ENCODE data around the gene NPLOC4.

NPLOC4 gene

GRCh38 chr17:81549826-81550225 lies 87.1 kb downstream of the NPLOC4 start:
- Histone ChIP-seq H3K27me3 (ENCODE audit: control insufficient read depth, insufficient read depth, low read length, poor library complexity, severe bottlenecking) (no peaks in the 10 kb centered on the region), H3K36me3 (ENCODE audit: control insufficient read depth, insufficient read depth, low read length) (peaks cover 20% of the 10 kb centered on the region), H3K4me1 (ENCODE audit: control insufficient read depth, insufficient read depth, low read length) (peaks cover 11% of the 10 kb centered on the region), H3K4me3 (ENCODE audit: insufficient read depth, low read depth, low read length) (no peak overlapping the region), H3K9me3 (ENCODE audit: control insufficient read depth, low read length) (no peaks in the 10 kb centered on the region), H3K27ac (ENCODE audit: insufficient read depth, low read depth, low read length, poor library complexity, severe bottlenecking) (no peak overlapping the region)
- WGBS, 2 experiments: 92 to 95% methylated on average over 8 of the region's 8 CpGs

- H3K36me3 ChIP-seq (ENCODE audit: control insufficient read depth, insufficient read depth, low read length): peaks cover 20% of the 10 kb centered on the region
- no peak overlapping the region for H3K27ac ChIP-seq (ENCODE audit: insufficient read depth, low read depth, low read length, poor library complexity, severe bottlenecking)
- WGBS, 2 experiments: 93 to 96% methylated on average over 16 of the region's 16 CpGs
- H3K27me3 ChIP-seq (ENCODE audit: control insufficient read depth, insufficient read depth, low read length, poor library complexity, severe bottlenecking): no peaks in the 10 kb centered on the region
- H3K4me3 ChIP-seq (ENCODE audit: insufficient read depth, low read depth, low read length): no peak overlapping the region
- H3K4me1 ChIP-seq (ENCODE audit: control insufficient read depth, insufficient read depth, low read length): peaks cover 11% of the 10 kb centered on the region
- H3K9me3 ChIP-seq (ENCODE audit: control insufficient read depth, low read length): no peaks in the 10 kb centered on the region
These were observed 87.8 kb downstream of the NPLOC4 start for GRCh38 chr17:81549031-81549557.

- Histone ChIP-seq H3K27me3 (ENCODE audit: control insufficient read depth, insufficient read depth, low read length, poor library complexity, severe bottlenecking) (no peaks in the 10 kb centered on the region), H3K36me3 (ENCODE audit: control insufficient read depth, insufficient read depth, low read length) (peaks cover 20% of the 10 kb centered on the region), H3K27ac (ENCODE audit: insufficient read depth, low read depth, low read length, poor library complexity, severe bottlenecking) (no peak overlapping the region), H3K9me3 (ENCODE audit: control insufficient read depth, low read length) (no peaks in the 10 kb centered on the region), H3K4me1 (ENCODE audit: control insufficient read depth, insufficient read depth, low read length) (peaks cover 5% of the 10 kb centered on the region), H3K4me3 (ENCODE audit: insufficient read depth, low read depth, low read length) (no peak overlapping the region)
- 89% methylated on average over 14 of the region's 14 CpGs for WGBS, 2 experiments
These were observed 89.3 kb downstream of the NPLOC4 start for GRCh38 chr17:81547614-81547982.

GRCh38 chr17:81546906-81547613 lies 89.9 kb downstream of the NPLOC4 start:
- H3K4me1 ChIP-seq (ENCODE audit: control insufficient read depth, insufficient read depth, low read length): peaks cover 5% of the 10 kb centered on the region
- H3K4me3 ChIP-seq (ENCODE audit: insufficient read depth, low read depth, low read length): no peak overlapping the region
- H3K36me3 ChIP-seq (ENCODE audit: control insufficient read depth, insufficient read depth, low read length): peaks cover 20% of the 10 kb centered on the region
- 92 to 93% methylated on average over 36 of the region's 36 CpGs for WGBS, 2 experiments
- H3K27ac ChIP-seq (ENCODE audit: insufficient read depth, low read depth, low read length, poor library complexity, severe bottlenecking): no peak overlapping the region
- H3K9me3 ChIP-seq (ENCODE audit: control insufficient read depth, low read length): no peaks in the 10 kb centered on the region
- H3K27me3 ChIP-seq (ENCODE audit: control insufficient read depth, insufficient read depth, low read length, poor library complexity, severe bottlenecking): no peaks in the 10 kb centered on the region

- WGBS, 2 experiments: 90 to 92% methylated on average over 24 of the region's 24 CpGs
- Histone ChIP-seq H3K27me3 (ENCODE audit: control insufficient read depth, insufficient read depth, low read length, poor library complexity, severe bottlenecking) (no peaks in the 10 kb centered on the region), H3K4me3 (ENCODE audit: insufficient read depth, low read depth, low read length) (no peak overlapping the region), H3K36me3 (ENCODE audit: control insufficient read depth, insufficient read depth, low read length) (peaks cover 23% of the 10 kb centered on the region), H3K9me3 (ENCODE audit: control insufficient read depth, low read length) (no peaks in the 10 kb centered on the region), H3K27ac (ENCODE audit: insufficient read depth, low read depth, low read length, poor library complexity, severe bottlenecking) (no peak overlapping the region), H3K4me1 (ENCODE audit: control insufficient read depth, insufficient read depth, low read length) (no peaks in the 10 kb centered on the region)
These were observed 91.6 kb downstream of the NPLOC4 start for GRCh38 chr17:81545160-81545949.

- 86 to 89% methylated on average over 16 of the region's 16 CpGs for WGBS, 2 experiments
- Histone ChIP-seq H3K4me1 (ENCODE audit: control insufficient read depth, insufficient read depth, low read length) (no peaks in the 10 kb centered on the region), H3K4me3 (ENCODE audit: insufficient read depth, low read depth, low read length) (no peak overlapping the region), H3K36me3 (ENCODE audit: control insufficient read depth, insufficient read depth, low read length) (peaks cover 21% of the 10 kb centered on the region), H3K9me3 (ENCODE audit: control insufficient read depth, low read length) (no peaks in the 10 kb centered on the region), H3K27me3 (ENCODE audit: control insufficient read depth, insufficient read depth, low read length, poor library complexity, severe bottlenecking) (no peaks in the 10 kb centered on the region), H3K27ac (ENCODE audit: insufficient read depth, low read depth, low read length, poor library complexity, severe bottlenecking) (no peak overlapping the region)
These were observed 92.5 kb downstream of the NPLOC4 start for GRCh38 chr17:81544281-81544974.

GRCh38 chr17:81543756-81544155 lies 93.2 kb downstream of the NPLOC4 start:
- no peaks in the 10 kb centered on the region for H3K9me3 ChIP-seq (ENCODE audit: control insufficient read depth, low read length)
- no peaks in the 10 kb centered on the region for H3K4me1 ChIP-seq (ENCODE audit: control insufficient read depth, insufficient read depth, low read length)
- no peaks in the 10 kb centered on the region for H3K27me3 ChIP-seq (ENCODE audit: control insufficient read depth, insufficient read depth, low read length, poor library complexity, severe bottlenecking)
- 95 to 96% methylated on average over 15 of the region's 15 CpGs for WGBS, 2 experiments
- H3K27ac ChIP-seq (ENCODE audit: insufficient read depth, low read depth, low read length, poor library complexity, severe bottlenecking): no peak overlapping the region
- peaks cover 15% of the 10 kb centered on the region for H3K36me3 ChIP-seq (ENCODE audit: control insufficient read depth, insufficient read depth, low read length)
- H3K4me3 ChIP-seq (ENCODE audit: insufficient read depth, low read depth, low read length): no peak overlapping the region

GRCh38 chr17:81543339-81543675 lies 93.6 kb downstream of the NPLOC4 start:
- H3K9me3 ChIP-seq (ENCODE audit: control insufficient read depth, low read length): no peaks in the 10 kb centered on the region
- WGBS, 2 experiments: 96% methylated on average over 14 of the region's 14 CpGs
- H3K36me3 ChIP-seq (ENCODE audit: control insufficient read depth, insufficient read depth, low read length): peaks cover 15% of the 10 kb centered on the region

GRCh38 chr17:81542431-81543338 lies 94.2 kb downstream of the NPLOC4 start:
- 94 to 96% methylated on average over 15 of the region's 15 CpGs for WGBS, 2 experiments
- Histone ChIP-seq H3K4me3 (ENCODE audit: insufficient read depth, low read depth, low read length) (no peak overlapping the region), H3K36me3 (ENCODE audit: control insufficient read depth, insufficient read depth, low read length) (peaks cover 15% of the 10 kb centered on the region), H3K9me3 (ENCODE audit: control insufficient read depth, low read length) (no peaks in the 10 kb centered on the region), H3K27me3 (ENCODE audit: control insufficient read depth, insufficient read depth, low read length, poor library complexity, severe bottlenecking) (no peaks in the 10 kb centered on the region), H3K4me1 (ENCODE audit: control insufficient read depth, insufficient read depth, low read length) (no peaks in the 10 kb centered on the region), H3K27ac (ENCODE audit: insufficient read depth, low read depth, low read length, poor library complexity, severe bottlenecking) (no peak overlapping the region)

More at GRCh38 chr17:81543339-81543675, 93.6 kb downstream of the NPLOC4 start:
- no peak overlapping the region for H3K4me3 ChIP-seq (ENCODE audit: insufficient read depth, low read depth, low read length)
- H3K27me3 ChIP-seq (ENCODE audit: control insufficient read depth, insufficient read depth, low read length, poor library complexity, severe bottlenecking): no peaks in the 10 kb centered on the region
- H3K4me1 ChIP-seq (ENCODE audit: control insufficient read depth, insufficient read depth, low read length): no peaks in the 10 kb centered on the region
- H3K27ac ChIP-seq (ENCODE audit: insufficient read depth, low read depth, low read length, poor library complexity, severe bottlenecking): no peak overlapping the region

Data from ectodermal cell (in vitro differentiated cells).